Activated naive CD4-positive, alpha-beta T cell treated with anti-CD3 and anti-CD28 coated beads, Interleukin-2, amount 10 ng/mL, durations not matched to agents 7 days and 5 days (primary cell): ENCODE results near the gene EXPH5.
A peak's percentile ranks its signal among the peaks of the same experiment; 100 is the strongest.

Experiments
- CTCF ChIA-PET: fragments of 350-600 bp; sonication (Branson Sonifier 250); formaldehyde crosslinking; loops from one replicate; lab custom pipeline; 2021; ENCODE audit warnings: antibody characterized with exemption; lab: Charles Lee
- DNase-seq: peaks from one replicate; pipeline ENCODE4 v3.0.0-alpha.2; 2020
- H3K27ac Mint-ChIP-seq: one replicate; pipeline ENCODE4 v1.8.0; 2021; ENCODE audit warnings: mild to moderate bottlenecking, moderate library complexity, mixed read lengths
- H3K27me3 Mint-ChIP-seq: one replicate; pipeline ENCODE4 v1.8.0; 2021; ENCODE audit warnings: mild to moderate bottlenecking, mixed read lengths
- H3K36me3 Mint-ChIP-seq: one replicate; pipeline ENCODE4 v1.8.0; 2021; ENCODE audit warnings: mixed read lengths
- H3K4me1 Mint-ChIP-seq: one replicate; pipeline ENCODE4 v1.8.0; 2021; ENCODE audit warnings: mixed read lengths
- H3K4me3 Mint-ChIP-seq: one replicate; pipeline ENCODE4 v1.8.0; 2021; ENCODE audit warnings: mild to moderate bottlenecking, moderate library complexity, mixed read lengths
- H3K9me3 Mint-ChIP-seq: one replicate; pipeline ENCODE4 v1.8.0; 2021; ENCODE audit warnings: mixed read lengths

Gene EXPH5

GRCh38 chr11:108500721-108501120 lies 92.8 kb downstream of the EXPH5 start:
- CTCF ChIA-PET: no interaction called here
- H3K27ac Mint-ChIP-seq: no peak overlapping the region
- peaks cover 3% of the 10 kb centered on the region for H3K27me3 Mint-ChIP-seq
- DNase-seq: no peak
- peaks cover 28% of the 10 kb centered on the region for H3K4me1 Mint-ChIP-seq
- peaks cover 7% of the 10 kb centered on the region for H3K36me3 Mint-ChIP-seq
- no peaks in the 10 kb centered on the region for H3K9me3 Mint-ChIP-seq
- no peak overlapping the region for H3K4me3 Mint-ChIP-seq

DNA sequence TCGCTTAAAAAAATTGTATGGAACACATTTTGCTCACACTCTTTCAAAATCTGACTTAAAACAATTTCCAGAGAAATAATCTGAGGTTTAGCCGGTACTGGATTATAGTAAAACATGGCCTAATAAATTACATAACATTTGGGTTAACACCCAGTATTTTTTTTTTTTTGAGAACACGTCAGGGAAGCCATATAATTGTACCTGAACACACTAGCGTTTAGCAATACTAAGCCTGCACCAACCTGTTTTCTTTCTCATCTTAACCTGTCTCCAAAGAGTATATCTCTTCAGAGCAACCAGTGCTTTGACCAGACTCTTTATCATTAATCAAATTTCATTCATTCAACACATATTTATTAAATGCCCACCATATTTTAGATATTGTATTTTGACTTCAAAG lies 93.4 kb downstream of the EXPH5 start:
- DNase-seq: no peak
- Mint-ChIP-seq H3K36me3 (peaks cover 9% of the 10 kb centered on the region), H3K4me1 (peaks cover 30% of the 10 kb centered on the region), H3K27me3 (peaks cover 3% of the 10 kb centered on the region), H3K27ac (peak overlapping the region; percentile 29), H3K4me3 (peak overlapping the region; percentile 84), H3K9me3 (no peaks in the 10 kb centered on the region)
- CTCF ChIA-PET: no interaction called here

DNA sequence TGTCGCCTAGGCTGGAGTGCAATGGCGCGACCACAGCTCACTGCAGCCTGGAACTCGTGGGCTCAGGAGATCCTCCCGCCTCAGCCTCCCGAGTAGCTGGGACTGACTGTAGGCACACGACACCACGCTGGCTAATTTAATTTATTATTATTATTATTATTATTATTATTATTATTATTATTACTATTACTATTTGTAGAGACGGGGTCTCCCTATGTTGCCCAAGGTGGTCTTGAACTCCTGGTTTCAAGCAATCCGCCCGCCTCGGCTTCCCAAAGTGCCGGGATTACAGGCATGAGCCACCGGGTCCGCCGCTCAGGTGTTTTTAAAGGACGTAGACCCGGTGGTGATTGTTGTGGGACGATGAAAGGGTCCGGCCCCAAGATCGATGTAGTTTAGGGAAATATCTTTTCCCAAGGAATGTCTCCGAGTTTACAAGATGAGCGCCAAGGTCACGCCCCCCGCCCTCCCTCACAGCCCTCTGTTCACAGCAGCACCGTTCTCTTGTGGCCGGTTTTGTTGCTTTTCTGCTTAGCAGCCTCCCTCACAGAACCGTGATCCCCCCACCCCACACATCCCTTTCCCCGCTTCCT lies 94.7 kb downstream of the EXPH5 start:
- H3K27me3 Mint-ChIP-seq: peaks cover 3% of the 10 kb centered on the region
- peak overlapping the region; percentile 84 for H3K4me3 Mint-ChIP-seq
- peaks cover 14% of the 10 kb centered on the region for H3K36me3 Mint-ChIP-seq
- peak overlapping the region; percentile 96 for H3K27ac Mint-ChIP-seq
- no peaks in the 10 kb centered on the region for H3K9me3 Mint-ChIP-seq
- DNase-seq: no peak
- H3K4me1 Mint-ChIP-seq: peaks cover 38% of the 10 kb centered on the region
- CTCF ChIA-PET: no interaction called here

DNA sequence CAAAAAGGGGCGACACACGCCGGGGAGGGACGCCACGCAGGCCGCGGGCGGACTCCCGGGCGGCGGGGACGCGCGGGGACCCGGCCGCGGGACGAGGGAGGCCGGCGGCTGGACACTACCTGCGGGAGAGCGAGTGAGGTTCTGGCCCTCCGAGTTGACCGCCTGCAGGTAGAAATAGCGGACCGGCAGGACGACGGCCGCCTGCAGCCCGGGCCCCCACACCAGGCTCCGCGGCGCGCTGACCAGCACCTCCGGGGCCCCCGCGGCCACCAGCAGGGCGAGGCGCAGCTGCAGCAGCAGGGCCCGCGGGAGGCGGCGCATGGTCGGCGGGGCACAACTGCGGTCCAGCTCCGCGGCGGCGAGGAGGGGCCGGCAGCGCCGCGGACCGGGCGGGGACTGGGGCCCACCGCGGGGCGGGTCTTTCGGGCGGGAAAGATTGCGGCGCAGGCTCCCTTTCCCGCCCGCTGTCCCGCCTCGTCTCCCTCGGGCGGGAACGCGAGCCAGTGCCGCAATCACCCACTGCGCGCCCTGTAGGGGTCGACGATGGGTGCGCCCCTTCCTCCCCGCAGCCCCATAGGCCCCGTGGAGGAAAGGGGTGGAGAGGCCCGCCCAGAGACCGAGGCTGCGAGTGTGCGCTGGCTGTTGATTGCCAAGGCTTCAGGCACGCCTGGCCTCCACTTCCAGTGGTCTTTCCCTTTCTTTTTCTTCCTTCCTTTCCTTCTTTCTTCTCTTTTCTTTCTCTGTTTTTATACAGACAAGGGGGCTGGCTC lies 95.3 kb downstream of the EXPH5 start, which contains the start of gene POGLUT3:
POGLUT3 (minus strand) TSS at position 339 of the 770 bp plus-strand sequence; CDS start at position 321, 18 bp downstream.
- peak; percentile 69 for DNase-seq
- CTCF ChIA-PET: no interaction called here
- Mint-ChIP-seq H3K4me1 (peaks cover 38% of the 10 kb centered on the region), H3K4me3 (peak within 1 kb of the TSS; percentile 89), H3K9me3 (no peaks in the 10 kb centered on the region), H3K27me3 (no peaks in the 10 kb centered on the region), H3K36me3 (peaks cover 14% of the 10 kb centered on the region), H3K27ac (peak within 1 kb of the TSS; percentile 98)

- H3K36me3 Mint-ChIP-seq: peaks cover 14% of the 10 kb centered on the region
- CTCF ChIA-PET: no interaction called here
- peak overlapping the region; percentile 98 for H3K27ac Mint-ChIP-seq
- no peaks in the 10 kb centered on the region for H3K27me3 Mint-ChIP-seq
- H3K4me3 Mint-ChIP-seq: peak overlapping the region; percentile 89
- no peaks in the 10 kb centered on the region for H3K9me3 Mint-ChIP-seq
- DNase-seq: peak; percentile 81
- H3K4me1 Mint-ChIP-seq: peaks cover 38% of the 10 kb centered on the region
Observed at GRCh38 chr11:108497317-108498045, 96.1 kb downstream of the EXPH5 start.

- DNase-seq: no peak
- H3K27me3 Mint-ChIP-seq: no peaks in the 10 kb centered on the region
- H3K27ac Mint-ChIP-seq: peak overlapping the region; percentile 98
- peaks cover 42% of the 10 kb centered on the region for H3K4me1 Mint-ChIP-seq
- CTCF ChIA-PET: no interaction called here
- no peaks in the 10 kb centered on the region for H3K9me3 Mint-ChIP-seq
- peak overlapping the region; percentile 89 for H3K4me3 Mint-ChIP-seq
- H3K36me3 Mint-ChIP-seq: peaks cover 15% of the 10 kb centered on the region
Observed at GRCh38 chr11:108496643-108497256, 96.8 kb downstream of the EXPH5 start.

- H3K27ac Mint-ChIP-seq: no peak overlapping the region
- CTCF ChIA-PET: no interaction called here
Observed at GRCh38 chr11:108495326-108495725, 98.2 kb downstream of the EXPH5 start.

DNA sequence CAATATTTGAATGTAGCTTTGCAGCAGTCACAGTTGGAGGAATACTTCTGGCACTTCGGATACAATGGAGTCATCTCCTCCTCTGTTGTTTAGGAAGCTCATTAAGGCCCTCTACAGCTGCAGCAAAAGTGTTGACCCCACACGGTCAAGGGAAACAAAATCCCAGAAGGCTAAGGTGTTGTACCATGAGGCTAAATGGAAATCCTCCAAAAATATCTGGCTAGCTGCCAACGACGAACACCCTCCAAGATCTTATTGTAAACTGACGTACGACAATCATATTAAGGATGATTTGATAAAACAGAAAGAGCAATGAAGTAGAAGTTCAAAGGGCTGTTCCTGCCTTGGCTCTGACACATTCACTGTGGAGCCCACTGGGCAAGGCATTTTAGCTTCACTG lies 99.4 kb downstream of the EXPH5 start:
- Mint-ChIP-seq H3K27me3 (no peaks in the 10 kb centered on the region), H3K9me3 (no peaks in the 10 kb centered on the region), H3K27ac (no peak overlapping the region), H3K4me3 (no peak overlapping the region), H3K36me3 (peaks cover 18% of the 10 kb centered on the region), H3K4me1 (peaks cover 38% of the 10 kb centered on the region)
- CTCF ChIA-PET: no interaction called here
- no peak for DNase-seq

More at GRCh38 chr11:108495326-108495725, 98.2 kb downstream of the EXPH5 start:
- H3K36me3 Mint-ChIP-seq: peaks cover 16% of the 10 kb centered on the region
- no peak for DNase-seq
- no peak overlapping the region for H3K4me3 Mint-ChIP-seq
- H3K27me3 Mint-ChIP-seq: no peaks in the 10 kb centered on the region
- H3K9me3 Mint-ChIP-seq: no peaks in the 10 kb centered on the region
- peaks cover 42% of the 10 kb centered on the region for H3K4me1 Mint-ChIP-seq

- no peaks in the 10 kb centered on the region for H3K27me3 Mint-ChIP-seq
- no peak overlapping the region for H3K4me3 Mint-ChIP-seq
- H3K36me3 Mint-ChIP-seq: peaks cover 33% of the 10 kb centered on the region
- no peak for DNase-seq
- H3K27ac Mint-ChIP-seq: no peak overlapping the region
- CTCF ChIA-PET: no interaction called here
- no peaks in the 10 kb centered on the region for H3K9me3 Mint-ChIP-seq
- H3K4me1 Mint-ChIP-seq: peaks cover 25% of the 10 kb centered on the region
Observed at GRCh38 chr11:108491936-108492335, 101.6 kb downstream of the EXPH5 start.

DNA sequence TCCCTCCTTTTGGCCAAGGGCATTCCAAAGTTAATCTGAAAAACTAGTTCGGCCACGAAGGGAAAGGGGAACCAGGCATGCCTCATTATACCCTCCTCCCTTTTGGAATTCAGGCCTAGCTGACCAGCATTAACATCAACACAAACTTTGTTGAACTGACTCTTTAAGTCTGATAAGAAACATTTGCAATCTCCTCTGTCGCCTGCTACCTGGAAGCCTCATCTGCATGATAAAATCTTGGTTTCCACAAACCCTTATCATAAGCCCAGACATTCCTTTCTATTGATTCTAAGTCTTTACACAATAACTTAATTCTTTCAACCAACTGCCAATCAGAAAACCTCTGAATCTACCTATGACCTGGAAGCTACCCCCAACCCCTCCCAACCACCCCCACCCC lies 106.7 kb downstream of the EXPH5 start:
- DNase-seq: no peak
- H3K36me3 Mint-ChIP-seq: peaks cover 51% of the 10 kb centered on the region
- no peaks in the 10 kb centered on the region for H3K9me3 Mint-ChIP-seq
- CTCF ChIA-PET: no interaction called here
- H3K27ac Mint-ChIP-seq: no peak overlapping the region
- H3K4me1 Mint-ChIP-seq: peaks cover 8% of the 10 kb centered on the region
- H3K4me3 Mint-ChIP-seq: no peak overlapping the region
- no peaks in the 10 kb centered on the region for H3K27me3 Mint-ChIP-seq

DNA sequence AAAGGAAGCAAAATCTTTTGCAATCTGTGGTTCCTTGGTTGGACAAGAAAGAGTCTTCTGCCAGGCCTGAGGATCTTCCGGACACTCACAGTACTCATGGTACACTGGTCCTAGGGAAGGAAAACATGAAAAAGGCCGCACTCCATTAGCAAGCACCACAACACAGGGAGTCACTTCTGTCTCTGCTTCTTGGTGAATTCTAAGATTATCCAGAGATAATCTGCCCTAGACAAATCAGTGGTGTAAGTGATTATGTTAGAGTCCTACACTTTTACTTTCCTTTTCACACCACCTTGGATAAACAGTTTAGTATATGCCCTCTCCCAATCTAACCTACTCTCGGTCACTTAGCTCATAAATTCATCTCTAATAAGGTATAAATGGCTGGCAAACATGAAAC lies 107.2 kb downstream of the EXPH5 start:
- Mint-ChIP-seq H3K9me3 (no peaks in the 10 kb centered on the region), H3K27ac (no peak overlapping the region), H3K36me3 (peaks cover 54% of the 10 kb centered on the region), H3K4me1 (peaks cover 7% of the 10 kb centered on the region), H3K4me3 (no peak overlapping the region), H3K27me3 (no peaks in the 10 kb centered on the region)
- no peak for DNase-seq
- CTCF ChIA-PET: no interaction called here

DNA sequence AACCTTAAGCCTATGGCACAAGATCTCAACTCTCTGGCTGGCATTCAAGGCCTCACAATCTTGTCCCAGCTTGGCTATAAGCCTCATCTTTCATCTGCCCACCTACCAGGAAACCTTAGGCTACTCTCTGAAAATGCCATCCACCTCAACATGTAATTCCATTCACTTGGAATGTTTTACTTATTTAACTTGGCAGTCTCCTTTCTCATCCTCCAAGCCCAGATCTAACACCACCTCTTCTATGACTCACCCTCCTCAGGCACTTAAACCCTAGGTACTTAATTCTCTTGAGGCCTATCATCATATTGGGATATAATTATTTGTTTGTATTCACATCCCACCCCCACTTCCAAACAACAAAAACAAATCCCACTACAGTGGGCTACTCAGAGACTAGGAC lies 110.4 kb downstream of the EXPH5 start:
- Mint-ChIP-seq H3K36me3 (peaks cover 47% of the 10 kb centered on the region), H3K27ac (no peak overlapping the region), H3K4me1 (peaks cover 7% of the 10 kb centered on the region), H3K4me3 (no peak overlapping the region), H3K27me3 (no peaks in the 10 kb centered on the region), H3K9me3 (no peaks in the 10 kb centered on the region)
- CTCF ChIA-PET: no interaction called here
- DNase-seq: no peak

DNA sequence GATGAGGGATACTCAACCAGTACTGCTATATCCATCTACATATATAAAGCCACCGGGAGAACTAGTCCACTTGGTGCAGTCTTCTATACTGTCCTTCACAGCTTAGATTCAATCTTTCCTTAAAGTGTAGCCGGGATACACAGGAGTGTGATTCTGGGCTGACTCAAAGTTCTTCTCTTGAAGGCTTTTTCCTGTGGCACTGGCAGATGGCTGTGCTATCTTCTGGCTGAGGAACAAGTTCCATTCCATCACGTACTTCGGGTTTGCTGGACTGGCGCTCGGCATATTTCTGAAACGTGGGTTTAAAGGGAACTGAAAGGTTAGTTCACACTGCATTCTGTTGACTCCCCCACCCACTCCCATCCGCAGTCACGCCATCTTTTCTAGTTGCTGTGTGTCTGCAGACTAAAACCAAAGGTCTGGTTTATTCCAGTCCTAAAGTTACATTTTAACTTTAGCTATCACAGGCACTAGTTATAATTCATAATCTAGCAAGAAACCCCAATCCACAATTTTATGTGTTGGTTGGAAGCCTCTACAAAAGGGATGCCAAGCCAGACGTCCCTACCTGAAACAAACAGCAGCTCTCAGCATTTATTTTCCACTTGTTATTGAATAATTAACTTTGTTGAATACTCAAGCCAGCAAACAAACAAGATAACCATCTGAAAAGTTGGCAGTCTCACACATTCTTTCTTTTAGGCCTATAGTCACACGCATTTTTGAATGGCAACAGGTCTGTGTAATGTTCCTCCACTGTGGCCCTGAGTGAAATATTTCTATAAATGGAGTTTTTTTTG lies 118.7 kb downstream of the EXPH5 start:
- no peaks in the 10 kb centered on the region for H3K9me3 Mint-ChIP-seq
- no peak for DNase-seq
- H3K27ac Mint-ChIP-seq: no peak overlapping the region
- no peak overlapping the region for H3K4me3 Mint-ChIP-seq
- no peaks in the 10 kb centered on the region for H3K27me3 Mint-ChIP-seq
- peaks cover 38% of the 10 kb centered on the region for H3K36me3 Mint-ChIP-seq
- no peaks in the 10 kb centered on the region for H3K4me1 Mint-ChIP-seq
- CTCF ChIA-PET: no interaction called here
